Loucy (cell line): ENCODE data around the gene MED14.

Experiments used
- H2AFZ ChIP-seq: fragments of 200-600 bp; sonication (generic); 2 replicates; pipeline ENCODE4 v1.6.0; 2016; ENCODE audit warnings: antibody characterized with exemption, mild to moderate bottlenecking, low read length, moderate library complexity
- H3F3A ChIP-seq: fragments of 200-600 bp; 2 replicates; pipeline ENCODE4 v1.6.0; 2016; ENCODE audit warnings: antibody characterized with exemption, low read depth, mild to moderate bottlenecking
- H3K27me3 ChIP-seq: fragments of 200-600 bp; sonication (generic); 2 replicates; pipeline ENCODE4 v1.6.1; 2014; ENCODE audit warnings: low read length, mild to moderate bottlenecking; ENCODE audit not compliant: insufficient read depth, poor library complexity, severe bottlenecking
- H3K36me3 ChIP-seq: fragments of 200-600 bp; sonication (generic); 2 replicates; pipeline ENCODE4 v1.6.1; 2016; ENCODE audit warnings: low read length; ENCODE audit not compliant: insufficient read depth
- H3K4me1 ChIP-seq: fragments of 200-600 bp; sonication (generic); 2 replicates; pipeline ENCODE4 v1.5.1; 2014; ENCODE audit warnings: low read length, mild to moderate bottlenecking; ENCODE audit not compliant: insufficient read depth, poor library complexity, severe bottlenecking
- H3K4me2 ChIP-seq: fragments of 200-600 bp; sonication (generic); 2 replicates; pipeline ENCODE4 v1.6.0; 2014; ENCODE audit warnings: antibody characterized with exemption, low read length, low read depth, mild to moderate bottlenecking; ENCODE audit not compliant: poor library complexity, severe bottlenecking
- H3K4me3 ChIP-seq: fragments of 200-600 bp; sonication (generic); 2 replicates; pipeline ENCODE4 v1.5.1; 2014; ENCODE audit warnings: low read length, mild to moderate bottlenecking, mixed read lengths; ENCODE audit not compliant: poor library complexity, severe bottlenecking
- H3K79me2 ChIP-seq: fragments of 200-600 bp; sonication (generic); 2 replicates; pipeline ENCODE4 v1.6.1; 2014; ENCODE audit warnings: low read length; ENCODE audit not compliant: insufficient read depth
- H3K9ac ChIP-seq: fragments of 200-600 bp; sonication (generic); 2 replicates; pipeline ENCODE4 v1.6.0; 2014; ENCODE audit warnings: mild to moderate bottlenecking, low read depth, low read length, moderate library complexity; ENCODE audit not compliant: poor library complexity, severe bottlenecking
- H3K9me2 ChIP-seq: fragments of 200-600 bp; sonication (generic); replicated peaks from 2 replicates; pipeline ENCODE4 v1.6.1; 2016; ENCODE audit warnings: low read depth, low read length, mixed read lengths
- H3K9me3 ChIP-seq: fragments of 200-600 bp; sonication (generic); 2 replicates; pipeline ENCODE4 v1.6.1; 2014; ENCODE audit warnings: mild to moderate bottlenecking, antibody characterized with exemption, low read length, low read depth; ENCODE audit not compliant: insufficient read depth
- H4K20me1 ChIP-seq: fragments of 200-600 bp; sonication (generic); 2 replicates; pipeline ENCODE4 v1.6.0; 2014; ENCODE audit warnings: antibody characterized with exemption, low read length, mild to moderate bottlenecking; ENCODE audit not compliant: insufficient read depth, poor library complexity, severe bottlenecking
- EZH2phosphoT487 ChIP-seq: fragments of 200-600 bp; IDR thresholded peaks from 2 replicates; pipeline ENCODE4 v1.6.1; 2018; ENCODE audit warnings: antibody characterized with exemption, mild to moderate bottlenecking, moderate library complexity, borderline replicate concordance
- TF ChIP-seq, protein P1 (sequence below): fragments of 200-600 bp; sonication (generic); conservative IDR thresholded peaks from 2 replicates; pipeline ENCODE4 v1.5.1; 2014; ENCODE audit warnings: mild to moderate bottlenecking, antibody characterized with exemption, low read length

MED14 gene

DNA sequence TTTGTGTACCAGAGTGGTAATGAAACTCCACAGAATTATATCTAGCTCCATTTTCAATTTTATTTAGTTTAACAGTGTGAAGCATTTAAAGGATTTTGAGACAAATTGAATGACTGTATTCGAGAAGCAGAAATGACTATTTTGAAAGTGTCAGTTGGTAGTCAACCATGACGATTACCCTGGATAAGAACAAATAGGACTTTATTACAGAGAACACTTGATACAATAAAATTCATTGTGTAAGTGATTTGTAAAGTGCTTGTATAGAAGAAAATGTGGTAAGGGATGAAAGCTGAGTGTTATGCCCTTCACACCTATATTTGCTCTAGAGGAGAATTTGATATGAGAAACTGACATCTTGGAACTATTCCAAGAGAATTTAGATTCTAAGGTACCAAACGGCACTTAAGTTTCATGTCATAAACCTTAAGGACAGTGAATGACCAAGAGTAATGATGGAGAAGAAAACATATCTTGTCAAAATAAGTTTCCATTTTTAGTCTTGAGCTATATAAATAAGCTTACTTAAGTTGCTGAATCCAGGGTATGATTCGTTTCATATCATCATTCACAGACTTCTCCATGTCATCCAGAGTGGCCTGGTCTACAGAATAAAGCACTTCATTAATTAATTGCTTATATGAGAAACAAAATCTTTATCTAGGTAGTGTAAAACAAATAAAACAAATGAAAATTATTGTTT, 34.6 kb downstream of the MED14 start:
- H3K79me2 ChIP-seq: no peaks in the 10 kb centered on the region
- H3K9me2 ChIP-seq: no peaks in the 10 kb centered on the region
- H3K9me3 ChIP-seq: no peaks in the 10 kb centered on the region; the same call in 1 of the 2 replicates
- H3K4me1 ChIP-seq: no peaks in the 10 kb centered on the region
- H3F3A ChIP-seq: no peaks in the 10 kb centered on the region
- H3K9ac ChIP-seq: no peak overlapping the region
- no peaks in the 10 kb centered on the region for H3K27me3 ChIP-seq
- H3K4me2 ChIP-seq: no peak overlapping the region
- no peak for TF ChIP-seq EZH2phosphoT487
- TF ChIP-seq, protein P1, sequence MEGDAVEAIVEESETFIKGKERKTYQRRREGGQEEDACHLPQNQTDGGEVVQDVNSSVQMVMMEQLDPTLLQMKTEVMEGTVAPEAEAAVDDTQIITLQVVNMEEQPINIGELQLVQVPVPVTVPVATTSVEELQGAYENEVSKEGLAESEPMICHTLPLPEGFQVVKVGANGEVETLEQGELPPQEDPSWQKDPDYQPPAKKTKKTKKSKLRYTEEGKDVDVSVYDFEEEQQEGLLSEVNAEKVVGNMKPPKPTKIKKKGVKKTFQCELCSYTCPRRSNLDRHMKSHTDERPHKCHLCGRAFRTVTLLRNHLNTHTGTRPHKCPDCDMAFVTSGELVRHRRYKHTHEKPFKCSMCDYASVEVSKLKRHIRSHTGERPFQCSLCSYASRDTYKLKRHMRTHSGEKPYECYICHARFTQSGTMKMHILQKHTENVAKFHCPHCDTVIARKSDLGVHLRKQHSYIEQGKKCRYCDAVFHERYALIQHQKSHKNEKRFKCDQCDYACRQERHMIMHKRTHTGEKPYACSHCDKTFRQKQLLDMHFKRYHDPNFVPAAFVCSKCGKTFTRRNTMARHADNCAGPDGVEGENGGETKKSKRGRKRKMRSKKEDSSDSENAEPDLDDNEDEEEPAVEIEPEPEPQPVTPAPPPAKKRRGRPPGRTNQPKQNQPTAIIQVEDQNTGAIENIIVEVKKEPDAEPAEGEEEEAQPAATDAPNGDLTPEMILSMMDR: no peak
- H2AFZ ChIP-seq: no peak overlapping the region
- no peak overlapping the region for H3K4me3 ChIP-seq
- H3K36me3 ChIP-seq: peaks cover 65% of the 10 kb centered on the region
- no peaks in the 10 kb centered on the region for H4K20me1 ChIP-seq

DNA sequence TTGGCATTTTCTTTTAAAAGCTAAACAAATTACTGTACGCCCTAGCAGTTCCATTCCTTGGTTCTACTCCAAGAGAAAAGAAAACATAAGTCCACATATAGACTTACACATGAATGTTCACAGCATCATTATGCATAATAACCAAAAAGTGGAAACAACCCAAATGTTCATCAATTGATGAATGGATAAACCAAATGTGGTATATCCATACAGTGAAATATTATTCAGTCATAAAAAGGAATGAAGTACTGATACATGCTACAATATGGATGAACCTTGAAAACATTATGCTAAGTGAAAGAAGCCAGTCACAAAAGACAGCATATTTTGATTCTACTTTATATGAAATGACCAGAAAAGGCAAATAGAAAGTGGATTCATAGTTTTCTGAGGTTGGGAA, 36.5 kb downstream of the MED14 start:
- H3K9me2 ChIP-seq: no peaks in the 10 kb centered on the region
- no peak overlapping the region for H3K9ac ChIP-seq
- no peaks in the 10 kb centered on the region for H3F3A ChIP-seq
- no peak overlapping the region for H3K4me2 ChIP-seq
- H4K20me1 ChIP-seq: no peaks in the 10 kb centered on the region
- no peaks in the 10 kb centered on the region; the same call in 1 of the 2 replicates for H3K9me3 ChIP-seq
- H3K36me3 ChIP-seq: peaks cover 53% of the 10 kb centered on the region
- H2AFZ ChIP-seq: no peak overlapping the region
- no peaks in the 10 kb centered on the region for H3K4me1 ChIP-seq
- TF ChIP-seq EZH2phosphoT487: no peak
- TF ChIP-seq, protein P1: no peak
- H3K4me3 ChIP-seq: no peak overlapping the region
- H3K27me3 ChIP-seq: no peaks in the 10 kb centered on the region
- H3K79me2 ChIP-seq: no peaks in the 10 kb centered on the region

DNA sequence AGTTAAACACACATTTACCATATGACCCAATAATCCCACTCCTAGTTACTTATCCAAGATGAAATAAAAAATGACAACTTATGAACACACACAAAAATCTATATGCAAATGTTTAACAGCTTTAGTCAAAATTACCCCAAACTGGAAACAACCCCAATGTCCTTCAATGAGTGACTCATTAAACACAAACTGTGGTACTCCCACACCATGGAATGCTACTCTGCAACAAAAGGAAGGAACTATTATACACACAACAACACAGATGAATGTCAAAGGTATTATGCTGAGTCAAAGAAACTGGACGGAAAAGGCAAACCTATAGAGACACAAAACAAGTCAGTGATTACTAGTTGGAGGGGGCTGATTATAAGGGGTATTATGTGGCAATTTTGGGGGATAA, 40.5 kb downstream of the MED14 start:
- peaks cover 43% of the 10 kb centered on the region for H3K36me3 ChIP-seq
- no peaks in the 10 kb centered on the region for H3K27me3 ChIP-seq
- H3K79me2 ChIP-seq: no peaks in the 10 kb centered on the region
- H3K9ac ChIP-seq: no peak overlapping the region
- no peak overlapping the region for H3K4me2 ChIP-seq
- H4K20me1 ChIP-seq: no peaks in the 10 kb centered on the region
- no peaks in the 10 kb centered on the region for H3F3A ChIP-seq
- H2AFZ ChIP-seq: no peak overlapping the region
- H3K4me3 ChIP-seq: no peak overlapping the region
- H3K9me2 ChIP-seq: no peaks in the 10 kb centered on the region
- H3K4me1 ChIP-seq: no peaks in the 10 kb centered on the region
- no peaks in the 10 kb centered on the region; the same call in 1 of the 2 replicates for H3K9me3 ChIP-seq
- TF ChIP-seq EZH2phosphoT487: no peak
- TF ChIP-seq, protein P1: no peak
